ENCODE results near the gene FBXW8.

DNA sequence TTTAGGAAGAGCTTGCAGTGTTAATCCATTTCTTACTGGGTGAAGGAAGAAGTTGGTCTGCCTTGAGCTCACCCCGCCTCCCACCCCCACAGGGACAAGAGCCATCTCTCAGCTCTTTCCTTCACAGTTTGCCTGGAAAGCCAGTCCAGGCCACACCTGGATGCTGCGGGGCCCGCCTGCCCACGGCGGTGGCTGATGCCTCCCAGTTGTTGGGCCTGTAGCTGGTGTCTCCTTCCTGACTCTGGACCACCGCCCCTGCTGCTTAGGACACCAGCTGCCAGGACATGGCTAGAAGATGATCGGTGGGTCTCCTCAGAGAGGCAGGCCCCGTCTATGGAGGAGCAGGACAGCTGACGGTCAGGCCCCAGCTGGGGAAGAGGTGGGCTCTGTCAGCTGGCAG lies 95.6 kb downstream of the FBXW8 start:
- TF ChIP-seq, protein P1, sequence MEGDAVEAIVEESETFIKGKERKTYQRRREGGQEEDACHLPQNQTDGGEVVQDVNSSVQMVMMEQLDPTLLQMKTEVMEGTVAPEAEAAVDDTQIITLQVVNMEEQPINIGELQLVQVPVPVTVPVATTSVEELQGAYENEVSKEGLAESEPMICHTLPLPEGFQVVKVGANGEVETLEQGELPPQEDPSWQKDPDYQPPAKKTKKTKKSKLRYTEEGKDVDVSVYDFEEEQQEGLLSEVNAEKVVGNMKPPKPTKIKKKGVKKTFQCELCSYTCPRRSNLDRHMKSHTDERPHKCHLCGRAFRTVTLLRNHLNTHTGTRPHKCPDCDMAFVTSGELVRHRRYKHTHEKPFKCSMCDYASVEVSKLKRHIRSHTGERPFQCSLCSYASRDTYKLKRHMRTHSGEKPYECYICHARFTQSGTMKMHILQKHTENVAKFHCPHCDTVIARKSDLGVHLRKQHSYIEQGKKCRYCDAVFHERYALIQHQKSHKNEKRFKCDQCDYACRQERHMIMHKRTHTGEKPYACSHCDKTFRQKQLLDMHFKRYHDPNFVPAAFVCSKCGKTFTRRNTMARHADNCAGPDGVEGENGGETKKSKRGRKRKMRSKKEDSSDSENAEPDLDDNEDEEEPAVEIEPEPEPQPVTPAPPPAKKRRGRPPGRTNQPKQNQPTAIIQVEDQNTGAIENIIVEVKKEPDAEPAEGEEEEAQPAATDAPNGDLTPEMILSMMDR (IDR thresholded peaks at IDR 0.05): no peak
- no peak for TF ChIP-seq EZH2 (IDR thresholded peaks at IDR 0.05; ENCODE audit: borderline replicate concordance, insufficient read depth, low read depth, low read length, poor library complexity, severe bottlenecking)
